Stomach (tissue), 9 donors: Measurements from ENCODE around the gene PLD4. TPM values are rescaled to one million over a fixed set of nuclear protein-coding genes. Genes with fewer than 3 reads are reported as not detected.
"Not testable (repeated sequence)": the region's sequence is repeated elsewhere in the genome, so short reads cannot be mapped to it uniquely, and the experiment has no call there.

Experiments used
- DNase-seq, 2 donors: peaks; one replicate each; pipeline versions ENCODE4 v3.0.0 to v3.0.0-alpha.2; 2013 to 2019
- H3K27ac ChIP-seq, 5 donors: fragments of 200-600 bp in 4 of 5; sonication (generic) in 4 of 5; one replicate each; pipeline ENCODE4 v1.5.1; 2013 to 2019; ENCODE audit warnings: mild to moderate bottlenecking in 1 of 5, moderate library complexity in 1 of 5
- H3K27me3 ChIP-seq, 3 donors: fragments of 200-600 bp; sonication (generic); one replicate each; pipeline ENCODE4 v1.5.1; 2017 to 2019; ENCODE audit warnings: mixed run types in 1 of 3
- H3K36me3 ChIP-seq, 4 donors: fragments of 200-600 bp; sonication (generic); 1 replicate in 3 of 4; 2 replicates in 1 of 4; pipeline ENCODE4 v1.5.1; 2016 to 2019
- H3K4me1 ChIP-seq, 4 donors: fragments of 200-600 bp; sonication (generic); one replicate each; pipeline ENCODE4 v1.5.1; 2016 to 2019
- H3K4me3 ChIP-seq, 4 donors: fragments of 200-600 bp; sonication (generic) in 3 of 4; one replicate each; pipeline ENCODE4 v1.5.1; 2016 to 2019; ENCODE audit warnings: mild to moderate bottlenecking in 1 of 4
- H3K9me3 ChIP-seq, 4 donors: fragments of 200-600 bp; sonication (generic); one replicate each; pipeline ENCODE4 v1.5.1; 2016 to 2019
- EP300 ChIP-seq: sonication (generic); formaldehyde crosslinking; IDR thresholded peaks from one replicate; pipeline ENCODE4 v1.6.1; 2017; ENCODE audit warnings: antibody characterized with exemption
- POLR2A ChIP-seq, 4 donors: fragments of 450-650 bp; IDR thresholded peaks; one replicate each; pipeline ENCODE4 v1.6.1; 2016; ENCODE audit warnings: antibody characterized with exemption in 4 of 4, control low read depth in 2 of 4, mild to moderate bottlenecking in 1 of 4, moderate library complexity in 1 of 4
- POLR2AphosphoS5 ChIP-seq, 3 donors: sonication (generic); formaldehyde crosslinking; IDR thresholded peaks; one replicate each; pipeline ENCODE4 v1.6.1; 2016; ENCODE audit warnings: antibody characterized with exemption in 3 of 3
- WGBS, 5 donors: extraction: QIAGEN DNeasy Blood & Tissue Kit in 3 of 5; methylation state at CpG; one replicate each; pipeline versions ENCODE4 v1.1.5 to v1.1.7; 2013 to 2018; 5-methylcytosine and 5-hydroxymethylcytosine counted together
- intact Hi-C: fragments of 100-400 bp; cut with DNase I; formaldehyde crosslinking; loops from one replicate; pipeline ENCODE4 v1.15.1; 2023; ENCODE audit warnings: low total_unique reads
- polyA plus RNA-seq, 3 donors: library from polyadenylated mRNA; stranded (reverse); fragments of 200-250 nt; gene quantifications; one replicate each; pipeline ENCODE4 v1.2.3, GENCODE V29; 2013
- total RNA-seq, 5 donors: library from RNA; depleted of rRNA; stranded (reverse); fragments of >200 nt; gene quantifications; one replicate each; pipeline versions ENCODE4 v1.1.0 to v1.2.3, GENCODE V29; 2014 to 2016
- TF ChIP-seq, protein P1 (sequence below), 7 experiments: fragments of 450-650 bp in 4 of 7; fragments of 200-600 bp in 3 of 7; sonication (generic) in 3 of 7; IDR thresholded peaks; one replicate each; pipeline ENCODE4 v1.5.1; 2016 to 2019; ENCODE audit warnings: antibody characterized with exemption in 7 of 7, control low read depth in 2 of 7, mild to moderate bottlenecking in 1 of 7
- donor health status: healthy with polysubstance abuse.
- donor health status: Bipolar disorder and iron deficiency.
- donor health status: healthy.

PLD4 gene
- total and polyA plus RNA-seq, 8 donors, result 0.14 to 2.6 (median 1.2) TPM; not detected in 4

DNA sequence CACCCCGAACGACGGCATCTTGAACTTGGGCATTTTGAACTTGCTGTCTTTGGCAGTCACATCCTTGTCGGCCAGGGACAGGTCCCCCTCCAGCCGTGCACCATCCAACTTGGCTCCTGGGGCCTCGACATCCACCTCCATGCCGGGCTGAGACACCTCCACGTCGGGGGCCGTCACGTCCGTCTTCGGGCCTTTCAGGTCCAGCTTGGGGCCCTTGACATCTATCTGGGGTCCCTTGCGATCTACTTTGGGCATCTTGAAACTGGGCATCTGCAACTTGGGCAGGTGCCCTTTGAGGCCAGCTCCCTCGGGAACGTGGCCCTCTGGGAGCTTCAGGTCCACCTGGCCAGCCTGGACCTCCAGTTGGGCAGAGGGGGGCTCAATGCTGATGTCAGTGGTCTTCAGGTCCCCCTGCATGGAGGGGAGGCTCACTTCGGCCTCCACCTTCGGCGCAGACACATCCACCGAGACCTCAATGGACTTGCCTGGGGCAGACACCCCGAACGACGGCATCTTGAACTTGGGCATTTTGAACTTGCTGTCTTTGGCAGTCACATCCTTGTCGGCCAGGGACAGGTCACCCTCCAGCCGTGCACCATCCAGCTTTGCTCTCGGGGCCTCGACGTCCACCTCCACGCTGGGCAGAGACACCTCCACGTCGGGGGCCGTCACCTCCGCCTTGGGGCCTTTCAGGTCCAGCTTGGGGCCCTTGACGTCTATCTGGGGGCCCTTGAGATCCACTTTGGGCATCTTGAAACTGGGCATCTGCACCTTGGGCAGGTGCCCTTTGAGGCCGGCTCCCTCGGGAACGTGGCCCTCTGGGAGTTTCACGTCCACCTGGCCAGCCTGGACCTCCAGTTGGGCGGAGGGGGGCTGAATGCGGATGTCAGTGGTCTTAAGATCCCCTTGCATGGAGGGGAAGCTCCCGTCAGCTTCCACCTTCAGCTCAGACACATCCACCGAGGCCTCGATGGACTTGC lies 21.6 kb downstream of the PLD4 start:
- H3K9me3 ChIP-seq, H3K27me3 ChIP-seq, H3K4me3 ChIP-seq, H3K4me1 ChIP-seq, intact Hi-C loops, H3K27ac ChIP-seq, DNase-seq: not testable (repeated sequence)
- H3K36me3 ChIP-seq, result peaks cover 0 to 35% (median 12%) of the 10 kb centered on the region in 4 donors
- 87 to 95% (median 89%) methylated on average over 35 to 43 of the region's 43 CpGs for WGBS, 5 donors

DNA sequence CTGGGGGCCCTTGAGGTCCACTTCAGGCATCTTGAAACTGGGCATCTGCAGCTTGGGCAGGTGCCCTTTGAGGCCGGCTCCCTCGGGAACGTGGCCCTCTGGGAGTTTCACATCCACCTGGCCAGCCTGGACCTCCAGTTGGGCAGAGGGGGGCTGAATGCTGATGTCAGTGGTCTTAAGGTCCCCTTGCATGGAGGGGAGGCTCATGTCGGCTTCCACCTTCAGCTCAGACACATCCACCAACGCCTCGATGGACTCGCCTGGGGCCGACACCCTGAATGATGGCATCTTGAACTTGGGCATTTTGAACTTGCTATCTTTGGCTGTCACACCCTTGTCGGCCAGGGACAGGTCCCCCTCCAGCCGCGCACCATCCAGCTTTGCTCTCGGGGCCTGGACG lies 22.5 kb downstream of the PLD4 start:
- H3K4me3 ChIP-seq, H3K4me1 ChIP-seq, H3K9me3 ChIP-seq, H3K27me3 ChIP-seq, H3K27ac ChIP-seq, intact Hi-C loops, DNase-seq: not testable (repeated sequence)
- H3K36me3 ChIP-seq, result peaks cover 0 to 29% (median 7%) of the 10 kb centered on the region in 4 donors
- WGBS, 5 donors, result 88 to 93% (median 91%) methylated on average over 8 to 13 of the region's 13 CpGs

DNA sequence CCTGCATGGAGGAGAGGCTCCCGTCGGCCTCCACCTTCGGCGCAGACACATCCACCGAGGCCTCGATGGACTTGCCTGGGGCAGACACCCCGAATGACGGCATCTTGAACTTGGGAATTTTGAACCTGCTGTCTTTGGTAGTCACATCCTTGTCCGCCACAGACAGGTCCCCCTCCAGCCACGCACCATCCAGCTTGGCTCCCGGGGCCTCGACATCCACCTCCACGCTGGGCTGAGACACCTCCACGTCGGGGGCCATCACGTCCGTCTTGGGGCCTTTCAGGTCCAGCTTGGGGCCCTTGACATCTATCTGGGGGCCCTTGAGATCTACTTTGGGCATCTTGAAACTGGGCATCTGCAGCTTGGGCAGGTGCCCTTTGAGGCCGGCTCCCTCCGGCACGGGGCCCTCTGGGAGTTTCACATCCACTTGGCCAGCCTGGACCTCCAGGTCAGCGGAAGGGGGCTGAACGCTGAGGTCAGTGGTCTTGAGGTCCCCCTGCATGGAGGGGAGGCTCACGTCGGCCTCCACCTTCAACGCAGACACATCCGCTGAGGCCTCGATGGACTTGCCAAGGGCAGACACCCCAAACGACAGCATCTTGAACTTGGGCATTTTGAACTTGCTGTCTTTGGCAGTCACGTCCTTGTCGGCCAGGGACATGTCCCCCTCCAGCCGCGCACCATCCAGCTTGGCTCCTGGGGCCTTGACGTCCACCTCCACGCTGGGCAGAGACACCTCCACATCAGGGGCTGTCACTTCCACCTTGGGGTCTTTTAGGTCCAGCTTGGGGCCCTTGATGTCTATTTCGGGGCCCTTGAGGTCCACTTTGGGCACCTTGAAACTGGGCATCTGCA lies 23.4 kb downstream of the PLD4 start:
- H3K4me1 ChIP-seq, H3K27ac ChIP-seq, H3K9me3 ChIP-seq, H3K27me3 ChIP-seq, intact Hi-C loops, DNase-seq, H3K4me3 ChIP-seq: not testable (repeated sequence)
- WGBS, 5 donors, result 84 to 94% (median 93%) methylated on average over 31 to 35 of the region's 35 CpGs
- H3K36me3 ChIP-seq, result peaks cover 0 to 25% (median 2%) of the 10 kb centered on the region in 4 donors

DNA sequence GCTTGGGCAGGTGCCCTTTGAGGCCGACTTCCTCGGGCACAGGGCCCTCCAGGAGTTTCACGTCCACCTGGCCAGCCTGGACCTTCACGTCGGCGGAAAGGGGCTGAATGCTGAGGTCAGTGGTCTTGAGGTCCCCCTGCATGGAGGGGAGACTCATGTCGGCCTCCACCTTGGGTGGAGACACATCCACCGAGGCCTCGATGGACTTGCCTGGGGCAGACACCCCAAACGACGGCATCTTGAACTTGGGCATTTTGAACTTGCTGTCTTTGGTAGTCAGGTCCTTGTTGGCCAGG lies 24.0 kb downstream of the PLD4 start:
- Histone ChIP-seq H3K9me3 (no peaks in the 10 kb centered on the region), H3K4me3 (no peak overlapping the region), H3K36me3 (peaks cover 0 to 24% (median 3%) of the 10 kb centered on the region in 4 donors), H3K4me1 (no peaks in the 10 kb centered on the region), H3K27ac (no peak overlapping the region), H3K27me3 (no peaks in the 10 kb centered on the region)
- 89 to 96% (median 94%) methylated on average over 7 to 11 of the region's 11 CpGs for WGBS, 5 donors
- TF ChIP-seq POLR2AphosphoS5 (IDR thresholded peaks at IDR 0.05) (no peak), EP300 (no peak), POLR2A (IDR thresholded peaks at IDR 0.05) (no peak)
- TF ChIP-seq, protein P1, sequence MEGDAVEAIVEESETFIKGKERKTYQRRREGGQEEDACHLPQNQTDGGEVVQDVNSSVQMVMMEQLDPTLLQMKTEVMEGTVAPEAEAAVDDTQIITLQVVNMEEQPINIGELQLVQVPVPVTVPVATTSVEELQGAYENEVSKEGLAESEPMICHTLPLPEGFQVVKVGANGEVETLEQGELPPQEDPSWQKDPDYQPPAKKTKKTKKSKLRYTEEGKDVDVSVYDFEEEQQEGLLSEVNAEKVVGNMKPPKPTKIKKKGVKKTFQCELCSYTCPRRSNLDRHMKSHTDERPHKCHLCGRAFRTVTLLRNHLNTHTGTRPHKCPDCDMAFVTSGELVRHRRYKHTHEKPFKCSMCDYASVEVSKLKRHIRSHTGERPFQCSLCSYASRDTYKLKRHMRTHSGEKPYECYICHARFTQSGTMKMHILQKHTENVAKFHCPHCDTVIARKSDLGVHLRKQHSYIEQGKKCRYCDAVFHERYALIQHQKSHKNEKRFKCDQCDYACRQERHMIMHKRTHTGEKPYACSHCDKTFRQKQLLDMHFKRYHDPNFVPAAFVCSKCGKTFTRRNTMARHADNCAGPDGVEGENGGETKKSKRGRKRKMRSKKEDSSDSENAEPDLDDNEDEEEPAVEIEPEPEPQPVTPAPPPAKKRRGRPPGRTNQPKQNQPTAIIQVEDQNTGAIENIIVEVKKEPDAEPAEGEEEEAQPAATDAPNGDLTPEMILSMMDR (IDR thresholded peaks at IDR 0.05), result no peak
- no peak for DNase-seq
- intact Hi-C loops, result no loop called here

DNA sequence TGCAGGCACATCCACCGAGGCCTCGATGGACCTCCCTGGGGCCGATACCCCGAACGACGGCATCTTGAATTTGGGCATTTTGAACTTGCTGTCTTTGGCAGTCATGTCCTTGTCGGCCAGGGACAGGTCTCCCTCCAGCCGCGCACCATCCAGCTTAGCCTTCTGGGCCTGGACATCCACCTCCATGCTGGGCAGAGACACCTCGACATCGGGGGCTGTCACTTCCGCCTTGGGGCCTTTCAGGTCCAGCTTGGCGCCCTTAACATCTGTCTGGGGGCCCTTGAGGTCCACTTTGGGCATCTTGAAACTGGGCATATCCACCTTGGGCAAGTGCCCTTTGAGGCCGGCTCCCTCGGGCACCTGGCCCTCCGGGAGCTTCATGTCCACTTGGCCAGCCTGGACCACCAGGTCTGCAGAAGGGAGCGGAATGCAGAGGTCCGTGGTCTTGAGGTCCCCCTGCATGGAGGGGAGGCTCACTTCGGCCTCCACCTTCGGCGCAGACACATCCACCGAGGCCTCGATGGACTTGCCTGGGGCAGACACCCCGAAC lies 24.8 kb downstream of the PLD4 start:
- 77 to 95% (median 94%) methylated on average over 4 to 24 of the region's 24 CpGs for WGBS, 5 donors
- H3K4me3 ChIP-seq, H3K4me1 ChIP-seq, H3K27ac ChIP-seq, DNase-seq, intact Hi-C loops, H3K9me3 ChIP-seq, H3K27me3 ChIP-seq: not testable (repeated sequence)
- peaks cover 0 to 22% (median 5%) of the 10 kb centered on the region in 4 donors for H3K36me3 ChIP-seq

DNA sequence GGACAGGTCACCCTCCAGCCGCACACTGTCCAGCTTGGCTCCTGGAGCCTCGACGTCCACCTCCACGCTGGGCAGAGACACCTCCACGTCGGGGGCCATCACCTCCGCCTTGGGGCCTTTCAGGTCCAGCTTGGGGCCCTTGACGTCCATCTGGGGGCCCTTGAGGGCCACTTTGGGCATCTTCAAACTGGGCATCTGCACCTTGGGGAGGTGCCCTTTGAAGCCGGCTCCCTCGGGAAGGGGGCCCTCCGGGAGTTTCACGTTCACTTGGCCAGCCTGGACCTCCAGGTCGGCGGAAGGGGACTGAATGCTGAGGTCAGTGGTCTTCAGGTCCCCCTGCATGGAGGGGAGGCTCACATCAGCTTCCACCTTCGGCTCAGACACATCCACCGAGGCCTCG lies 25.3 kb downstream of the PLD4 start:
- 87 to 94% (median 93%) methylated on average over 5 to 17 of the region's 17 CpGs for WGBS, 5 donors
- DNase-seq, result no peak
- intact Hi-C loops, result no loop called here

DNA sequence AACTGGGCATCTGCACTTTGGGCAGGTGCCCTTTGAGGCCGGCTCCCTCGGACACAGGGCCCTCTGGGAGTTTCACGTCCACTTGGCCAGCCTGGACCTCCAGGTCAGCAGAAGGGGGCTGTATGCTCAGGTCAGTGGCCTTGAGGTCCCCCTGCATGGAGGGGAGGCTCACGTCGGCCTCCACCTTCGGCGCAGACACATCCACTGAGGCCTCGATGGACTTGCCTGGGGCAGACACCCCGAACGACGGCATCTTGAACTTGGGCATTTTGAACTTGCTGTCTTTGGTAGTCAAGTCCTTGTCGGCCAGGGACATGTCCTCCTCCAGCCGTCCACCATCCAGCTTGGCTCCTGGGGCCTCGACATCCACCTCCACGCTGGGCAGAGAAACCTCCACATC lies 26.0 kb downstream of the PLD4 start:
- intact Hi-C loops, H3K27me3 ChIP-seq, H3K9me3 ChIP-seq, H3K4me3 ChIP-seq, H3K27ac ChIP-seq, DNase-seq, H3K4me1 ChIP-seq: not testable (repeated sequence)
- H3K36me3 ChIP-seq, result peaks cover 0 to 24% (median 15%) of the 10 kb centered on the region in 4 donors
- 86 to 99% (median 94%) methylated on average over 11 to 15 of the region's 15 CpGs; no CpG with 5 or more reads in 1 of the 5 donors for WGBS, 5 donors

More for the DNA sequence above, 25.3 kb downstream of the PLD4 start:
- no peaks in the 10 kb centered on the region for H3K27me3 ChIP-seq
- TF ChIP-seq, protein P1 (IDR thresholded peaks at IDR 0.05), result no peak
- TF ChIP-seq EP300 (no peak), POLR2A (IDR thresholded peaks at IDR 0.05) (no peak), POLR2AphosphoS5 (IDR thresholded peaks at IDR 0.05) (no peak)
- H3K4me1 ChIP-seq, result no peaks in the 10 kb centered on the region
- peaks cover 0 to 22% (median 8%) of the 10 kb centered on the region in 4 donors for H3K36me3 ChIP-seq
- no peak overlapping the region for H3K4me3 ChIP-seq
- no peak overlapping the region for H3K27ac ChIP-seq
- no peaks in the 10 kb centered on the region for H3K9me3 ChIP-seq

DNA sequence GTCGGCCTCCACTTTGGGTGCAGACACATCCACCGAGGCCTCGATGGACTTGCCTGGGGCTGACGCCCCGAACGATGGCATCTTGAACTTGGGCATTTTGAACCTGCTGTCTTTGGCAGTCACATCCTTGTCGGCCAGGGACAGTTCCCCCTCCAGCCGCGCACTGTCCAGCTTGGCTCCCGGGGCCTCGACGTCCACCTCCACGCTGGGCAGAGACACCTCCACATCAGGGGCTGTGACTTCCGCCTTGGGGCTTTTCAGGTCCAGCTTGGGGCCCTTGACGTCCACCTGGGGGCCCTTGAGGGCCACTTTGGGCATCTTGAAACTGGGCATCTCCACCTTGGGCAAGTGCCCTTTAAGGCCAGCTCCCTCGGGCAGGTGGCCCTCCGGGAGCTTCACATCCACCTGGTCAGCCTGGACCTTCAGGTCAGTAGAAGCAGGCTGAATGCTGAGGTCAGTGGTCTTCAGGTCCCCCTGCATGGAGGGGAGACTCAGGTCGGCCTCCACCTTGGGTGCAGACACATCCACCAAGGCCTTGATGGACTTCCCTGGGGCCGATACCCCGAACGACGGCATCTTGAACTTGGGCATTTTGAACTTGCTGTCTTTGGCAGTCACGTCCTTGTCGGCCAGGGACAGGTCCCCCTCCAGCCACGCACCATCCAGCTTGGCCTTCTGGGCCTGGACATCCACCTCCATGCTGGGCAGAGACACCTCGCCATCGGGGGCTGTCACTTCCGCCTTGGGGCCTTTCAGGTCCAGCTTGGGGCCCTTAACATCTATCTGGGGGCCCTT lies 27.4 kb downstream of the PLD4 start:
- WGBS, 5 donors, result 83 to 91% (median 88%) methylated on average over 20 to 28 of the region's 28 CpGs
- H3K27me3 ChIP-seq, H3K9me3 ChIP-seq, H3K4me3 ChIP-seq, intact Hi-C loops, H3K4me1 ChIP-seq, H3K27ac ChIP-seq, DNase-seq: not testable (repeated sequence)
- H3K36me3 ChIP-seq, result peaks cover 0 to 37% (median 22%) of the 10 kb centered on the region in 4 donors
